GM21447 (cell line): ENCODE results near the gene IMP4.

Experiments
- ATAC-seq: cut with Tn5 transposase; IDR thresholded peaks from one replicate; pipeline ENCODE4 v1.9.1; 2021; ENCODE audit not compliant: unreplicated experiment

The IMP4 gene

GRCh38 chr2:130375291-130376266, 32.9 kb downstream of the IMP4 start:
- no peak for ATAC-seq

- ATAC-seq: peak; percentile 60
Measured at GRCh38 chr2:130376433-130377293, 34.0 kb downstream of the IMP4 start.

GRCh38 chr2:130377491-130377890, 34.8 kb downstream of the IMP4 start:
- ATAC-seq: no peak

GRCh38 chr2:130378206-130378897, 35.7 kb downstream of the IMP4 start:
- ATAC-seq: no peak

DNA sequence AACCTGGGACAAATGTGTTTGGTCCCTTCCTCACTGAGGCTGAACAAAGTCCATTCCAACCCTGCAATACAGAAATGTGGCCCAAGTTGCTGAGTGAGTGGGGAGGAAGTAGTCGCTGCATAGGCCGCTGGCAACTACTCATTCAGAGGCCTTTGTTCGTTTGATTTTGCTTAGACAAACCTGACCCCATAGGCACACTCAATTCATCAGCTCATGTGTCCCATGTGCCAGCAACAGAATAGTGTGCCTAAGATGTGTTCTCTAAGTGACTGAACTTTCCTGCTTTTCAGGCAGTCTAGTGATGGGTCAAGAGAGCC, 36.2 kb downstream of the IMP4 start:
- ATAC-seq: no peak

- ATAC-seq: no peak
Measured at GRCh38 chr2:130380096-130380934, 37.6 kb downstream of the IMP4 start.

GRCh38 chr2:130381145-130381544, 38.4 kb downstream of the IMP4 start:
- ATAC-seq: no peak

DNA sequence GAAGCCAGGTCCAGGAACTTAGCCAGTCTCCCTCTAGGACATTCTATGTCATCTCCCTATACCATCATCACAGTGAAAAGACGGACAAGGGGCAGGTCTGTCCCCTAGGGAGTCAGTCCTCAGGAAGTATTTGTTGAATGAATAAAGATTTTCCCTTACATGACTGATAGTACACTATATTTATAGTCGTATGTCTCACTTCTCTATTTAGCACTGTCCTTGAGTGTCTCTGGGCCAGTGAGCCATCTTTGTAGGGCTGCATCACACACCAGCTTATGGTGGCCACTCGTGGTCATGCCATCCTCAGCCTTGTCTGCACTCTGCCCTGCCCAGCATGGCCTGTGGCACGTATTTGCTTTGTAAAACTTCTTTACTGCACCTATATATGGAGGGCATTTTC, 38.9 kb downstream of the IMP4 start:
- ATAC-seq: no peak

DNA sequence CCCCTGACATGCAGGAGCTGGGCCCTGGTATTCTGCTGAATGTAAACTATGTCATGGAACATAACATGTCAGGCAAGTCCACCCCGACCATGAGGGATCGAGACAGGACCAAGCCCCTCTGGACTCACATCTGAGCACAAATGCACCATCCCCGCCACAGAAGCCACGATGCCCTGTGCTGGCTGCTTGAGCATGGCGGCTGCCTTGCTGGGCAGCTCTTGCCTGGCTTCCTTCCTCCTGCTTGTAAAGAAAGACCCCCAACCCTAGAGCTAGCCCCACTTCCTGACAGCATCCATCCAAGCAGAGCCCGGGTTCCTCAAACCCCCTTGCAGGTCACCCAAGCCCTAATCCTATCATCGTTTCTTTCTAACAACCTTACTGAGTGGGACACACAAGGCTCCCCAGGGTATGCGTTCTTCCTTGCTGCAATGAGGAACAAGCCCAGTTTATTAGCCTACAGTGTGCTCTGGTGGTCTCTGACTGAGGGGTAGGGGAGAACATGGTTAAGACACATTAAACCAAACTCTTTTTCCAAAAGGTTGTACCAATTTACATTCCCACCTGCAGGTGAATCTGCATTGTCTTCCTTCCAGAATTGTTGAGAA, 39.7 kb downstream of the IMP4 start:
- no peak for ATAC-seq

DNA sequence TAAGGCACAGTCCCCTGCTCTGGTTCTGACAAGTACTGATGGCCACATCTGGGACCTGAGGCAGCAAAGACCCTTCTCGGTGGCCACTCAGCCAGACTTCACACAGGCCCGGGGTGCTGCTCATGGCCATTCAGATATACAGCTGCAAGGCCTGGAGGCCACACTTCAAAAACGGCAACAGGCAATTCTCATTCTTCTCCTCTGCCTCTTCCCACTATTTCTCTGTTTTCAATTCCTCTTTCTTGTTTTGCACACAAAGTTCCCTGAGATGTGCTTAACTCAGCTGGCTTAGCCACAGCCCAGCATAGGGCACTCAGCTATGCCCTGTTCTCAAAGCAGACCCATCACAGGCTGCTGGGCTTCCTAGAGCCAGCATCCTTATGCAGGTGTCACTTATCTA, 43.0 kb downstream of the IMP4 start:
- ATAC-seq: peak; percentile 58

- no peak for ATAC-seq
Measured at GRCh38 chr2:130387071-130387400, 44.3 kb downstream of the IMP4 start.

DNA sequence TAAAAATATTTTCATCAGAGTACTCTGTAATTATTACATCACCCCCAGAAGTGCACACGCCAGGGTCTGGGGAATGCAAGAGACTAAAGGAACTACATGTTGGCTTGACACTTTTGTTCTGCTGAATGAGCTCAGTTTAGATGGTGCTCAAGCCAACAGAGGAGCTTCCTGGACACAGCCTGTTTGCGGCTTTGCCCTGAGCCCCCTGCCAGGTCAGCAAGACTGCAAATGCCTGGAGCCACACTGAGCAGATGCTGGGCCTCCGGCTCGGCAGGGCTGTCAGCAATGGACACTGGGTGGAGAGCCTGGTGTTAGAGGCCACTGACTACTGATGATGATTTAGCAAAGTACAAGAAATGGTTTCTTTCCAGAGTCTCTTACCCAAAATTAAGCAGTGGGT, 45.1 kb downstream of the IMP4 start:
- no peak for ATAC-seq

DNA sequence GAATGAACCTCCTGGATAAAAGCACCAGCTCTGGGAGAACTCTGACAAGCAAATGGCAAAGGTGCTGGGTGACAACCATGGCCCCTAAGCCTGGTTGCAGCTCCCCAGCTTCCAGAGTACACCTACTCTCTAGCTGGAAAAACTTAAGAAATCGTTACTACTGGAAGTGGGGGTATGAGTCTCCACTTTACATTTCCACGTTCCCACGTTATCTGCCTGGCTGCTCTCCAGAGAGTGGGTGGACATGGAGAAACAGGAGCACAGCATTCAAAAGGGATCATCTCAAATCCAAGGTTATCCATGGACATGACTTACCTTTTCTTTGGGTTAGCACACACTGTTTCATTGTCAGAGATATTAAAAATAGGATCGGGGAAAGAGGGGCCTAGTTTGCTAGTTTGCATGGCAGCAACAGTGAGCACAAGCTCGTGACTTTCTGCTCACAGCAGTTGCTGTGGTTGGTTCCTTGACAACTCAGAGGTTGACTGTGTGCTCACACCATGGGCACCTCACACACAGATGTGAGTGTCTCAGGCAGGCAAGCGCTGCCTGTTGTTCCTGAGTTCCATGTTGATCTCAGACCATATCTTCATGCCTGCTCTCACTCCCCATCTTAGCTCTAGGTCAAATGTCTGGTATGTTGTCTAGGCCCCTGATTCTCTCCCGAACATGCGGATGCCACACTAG, 45.7 kb downstream of the IMP4 start:
- no peak for ATAC-seq

GRCh38 chr2:130389358-130389757, 46.7 kb downstream of the IMP4 start:
- ATAC-seq: no peak

- ATAC-seq: no peak
Measured at GRCh38 chr2:130389783-130390182, 47.1 kb downstream of the IMP4 start.

DNA sequence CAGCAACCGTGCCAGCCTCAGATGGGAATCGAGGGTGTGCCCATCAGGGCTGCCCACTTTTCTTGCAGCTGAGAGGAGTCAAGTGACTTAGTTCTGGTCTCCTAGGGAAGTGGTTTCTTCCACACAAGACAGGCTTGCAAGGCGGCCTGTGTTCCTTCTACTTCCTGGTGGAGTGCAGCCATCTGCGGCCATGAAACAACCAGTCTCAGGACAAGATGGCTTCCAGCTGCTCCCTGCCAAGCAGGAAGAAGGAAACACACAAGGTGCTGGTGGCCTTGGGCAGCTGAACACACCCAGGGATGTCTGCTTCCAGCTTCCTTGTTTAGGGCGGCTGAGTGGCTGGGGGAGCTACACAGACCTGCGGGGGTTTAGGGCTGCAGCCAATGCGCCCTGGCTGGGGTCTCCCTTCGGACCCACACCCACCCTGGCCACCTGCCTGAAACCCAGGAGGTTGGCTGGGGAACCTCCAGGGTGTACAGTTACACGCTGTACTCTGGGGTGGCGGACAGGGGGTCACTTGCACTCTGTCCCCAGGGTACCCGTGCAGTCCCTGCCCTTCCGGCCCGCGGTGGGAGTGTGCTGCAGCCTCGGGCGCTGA, 47.9 kb downstream of the IMP4 start:
- ATAC-seq: peak; percentile 22

- peak; percentile 81 for ATAC-seq
Measured at GRCh38 chr2:130391058-130391871, 48.6 kb downstream of the IMP4 start.

GRCh38 chr2:130391872-130392670, 49.4 kb downstream of the IMP4 start:
- no peak for ATAC-seq
